ENCODE data around the gene DRD5.

Gene DRD5

DNA sequence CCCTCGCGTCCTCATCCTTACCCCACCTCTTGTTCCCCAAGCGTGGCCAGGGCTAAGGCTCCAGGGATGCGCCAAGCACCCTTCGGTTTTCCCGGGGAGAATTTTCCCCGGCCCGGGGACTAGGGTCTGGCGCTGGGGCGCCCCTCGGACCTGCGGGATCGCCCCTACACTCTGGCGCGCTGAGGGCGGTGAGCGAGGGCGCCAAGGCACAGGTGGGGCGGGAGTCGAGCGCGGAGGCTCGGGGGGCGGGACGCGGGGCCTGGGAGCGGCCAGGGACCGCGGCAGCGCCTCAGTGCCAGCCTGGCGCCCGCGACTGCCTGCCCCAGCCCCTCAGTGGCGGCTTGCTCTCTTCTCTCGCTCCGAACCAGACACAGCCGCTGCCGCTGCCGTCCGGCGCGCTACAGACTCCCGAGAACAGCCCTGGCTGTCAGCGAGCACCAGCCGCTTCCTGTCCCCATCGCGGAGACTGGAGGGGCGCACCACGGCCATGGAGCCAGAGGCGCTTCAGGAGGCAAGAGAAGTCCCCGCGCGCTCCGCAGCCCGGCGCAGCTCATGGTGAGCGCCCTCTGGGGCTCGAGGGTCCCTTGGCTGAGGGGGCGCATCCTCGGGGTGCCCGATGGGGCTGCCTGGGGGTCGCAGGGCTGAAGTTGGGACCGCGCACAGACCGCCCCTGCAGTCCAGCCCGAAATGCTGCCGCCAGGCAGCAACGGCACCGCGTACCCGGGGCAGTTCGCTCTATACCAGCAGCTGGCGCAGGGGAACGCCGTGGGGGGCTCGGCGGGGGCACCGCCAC, at the start of gene DRD5:
Gene DRD5 (plus strand): TSS at position 292 of the 793 bp plus-strand sequence. CDS start 396 bp downstream, at position 688.
- TF ChIP-seq CREB1 (IDR thresholded peaks at IDR 0.05; ENCODE audit: low read depth): no peak

GRCh38 chr4:9735515-9735914, 45.9 kb upstream of the DRD5 start:
- TF ChIP-seq CREB1 (IDR thresholded peaks at IDR 0.05; ENCODE audit: low read depth) (no peak), RAD21 (IDR thresholded peaks at IDR 0.05; ENCODE audit: low read depth) (no peak)

- TF ChIP-seq CEBPB (IDR thresholded peaks at IDR 0.05) (no peak), CREB1 (IDR thresholded peaks at IDR 0.05; ENCODE audit: low read depth) (no peak)
Observed at GRCh38 chr4:9745782-9746181, 35.7 kb upstream of the DRD5 start.

DNA sequence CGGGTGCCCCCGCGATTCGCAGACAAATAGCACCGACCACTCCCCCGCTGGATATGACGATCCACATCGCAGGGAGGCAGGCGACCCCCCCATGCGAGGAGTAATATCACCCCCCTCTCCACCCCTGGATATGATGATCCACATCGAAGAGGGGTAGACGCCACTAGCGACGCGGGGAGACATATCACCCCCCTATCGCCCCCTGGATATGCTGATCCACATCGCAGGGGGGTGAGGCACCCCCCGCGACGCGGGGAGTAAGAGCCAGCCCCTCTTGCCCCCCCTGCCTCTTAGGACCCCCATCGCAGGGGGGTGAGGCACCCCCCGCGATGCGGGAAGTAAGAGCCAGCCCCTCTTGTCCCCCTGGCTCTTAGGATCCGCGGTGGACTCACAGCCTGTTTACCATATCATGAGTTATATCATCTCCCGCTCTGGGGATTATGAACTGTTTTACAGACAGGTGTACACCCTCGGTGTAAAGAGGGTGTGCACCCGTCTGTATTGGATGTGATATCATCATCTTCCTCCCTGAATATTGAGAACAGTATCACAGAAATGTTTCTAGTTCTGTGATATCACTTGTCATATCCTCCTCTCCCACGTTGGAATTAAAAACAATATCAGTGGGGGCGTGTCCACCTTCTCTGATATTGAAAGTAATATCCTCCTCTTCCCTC, 22.7 kb upstream of the DRD5 start:
- TF ChIP-seq TCF12 (IDR thresholded peaks at IDR 0.05; ENCODE audit: low read depth) (no peak), NFIC (IDR thresholded peaks at IDR 0.05) (no peak), MAX (IDR thresholded peaks at IDR 0.05) (no peak), TAF1 (IDR thresholded peaks at IDR 0.05; ENCODE audit: low read depth) (no peak), EGR1 (IDR thresholded peaks at IDR 0.05) (no peak), CEBPB (IDR thresholded peaks at IDR 0.05) (no peak), RAD21 (IDR thresholded peaks at IDR 0.05; ENCODE audit: low read depth) (no peak), YY1 (IDR thresholded peaks at IDR 0.05; ENCODE audit: low read depth) (no peak), TEAD4 (IDR thresholded peaks at IDR 0.05) (no peak), FOXM1 (IDR thresholded peaks at IDR 0.05; ENCODE audit: borderline replicate concordance, low read depth) (no peak), CREB1 (IDR thresholded peaks at IDR 0.05; ENCODE audit: low read depth) (no peak), EP300 (IDR thresholded peaks at IDR 0.05; ENCODE audit: borderline replicate concordance) (no peak), ZBTB7A (IDR thresholded peaks at IDR 0.05; ENCODE audit: low read depth) (no peak)
- TF ChIP-seq, protein P1, sequence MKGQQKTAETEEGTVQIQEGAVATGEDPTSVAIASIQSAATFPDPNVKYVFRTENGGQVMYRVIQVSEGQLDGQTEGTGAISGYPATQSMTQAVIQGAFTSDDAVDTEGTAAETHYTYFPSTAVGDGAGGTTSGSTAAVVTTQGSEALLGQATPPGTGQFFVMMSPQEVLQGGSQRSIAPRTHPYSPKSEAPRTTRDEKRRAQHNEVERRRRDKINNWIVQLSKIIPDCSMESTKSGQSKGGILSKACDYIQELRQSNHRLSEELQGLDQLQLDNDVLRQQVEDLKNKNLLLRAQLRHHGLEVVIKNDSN (IDR thresholded peaks at IDR 0.05): no peak
- TF ChIP-seq, protein P2, sequence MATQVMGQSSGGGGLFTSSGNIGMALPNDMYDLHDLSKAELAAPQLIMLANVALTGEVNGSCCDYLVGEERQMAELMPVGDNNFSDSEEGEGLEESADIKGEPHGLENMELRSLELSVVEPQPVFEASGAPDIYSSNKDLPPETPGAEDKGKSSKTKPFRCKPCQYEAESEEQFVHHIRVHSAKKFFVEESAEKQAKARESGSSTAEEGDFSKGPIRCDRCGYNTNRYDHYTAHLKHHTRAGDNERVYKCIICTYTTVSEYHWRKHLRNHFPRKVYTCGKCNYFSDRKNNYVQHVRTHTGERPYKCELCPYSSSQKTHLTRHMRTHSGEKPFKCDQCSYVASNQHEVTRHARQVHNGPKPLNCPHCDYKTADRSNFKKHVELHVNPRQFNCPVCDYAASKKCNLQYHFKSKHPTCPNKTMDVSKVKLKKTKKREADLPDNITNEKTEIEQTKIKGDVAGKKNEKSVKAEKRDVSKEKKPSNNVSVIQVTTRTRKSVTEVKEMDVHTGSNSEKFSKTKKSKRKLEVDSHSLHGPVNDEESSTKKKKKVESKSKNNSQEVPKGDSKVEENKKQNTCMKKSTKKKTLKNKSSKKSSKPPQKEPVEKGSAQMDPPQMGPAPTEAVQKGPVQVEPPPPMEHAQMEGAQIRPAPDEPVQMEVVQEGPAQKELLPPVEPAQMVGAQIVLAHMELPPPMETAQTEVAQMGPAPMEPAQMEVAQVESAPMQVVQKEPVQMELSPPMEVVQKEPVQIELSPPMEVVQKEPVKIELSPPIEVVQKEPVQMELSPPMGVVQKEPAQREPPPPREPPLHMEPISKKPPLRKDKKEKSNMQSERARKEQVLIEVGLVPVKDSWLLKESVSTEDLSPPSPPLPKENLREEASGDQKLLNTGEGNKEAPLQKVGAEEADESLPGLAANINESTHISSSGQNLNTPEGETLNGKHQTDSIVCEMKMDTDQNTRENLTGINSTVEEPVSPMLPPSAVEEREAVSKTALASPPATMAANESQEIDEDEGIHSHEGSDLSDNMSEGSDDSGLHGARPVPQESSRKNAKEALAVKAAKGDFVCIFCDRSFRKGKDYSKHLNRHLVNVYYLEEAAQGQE (IDR thresholded peaks at IDR 0.05; ENCODE audit: low read depth): no peak

DNA sequence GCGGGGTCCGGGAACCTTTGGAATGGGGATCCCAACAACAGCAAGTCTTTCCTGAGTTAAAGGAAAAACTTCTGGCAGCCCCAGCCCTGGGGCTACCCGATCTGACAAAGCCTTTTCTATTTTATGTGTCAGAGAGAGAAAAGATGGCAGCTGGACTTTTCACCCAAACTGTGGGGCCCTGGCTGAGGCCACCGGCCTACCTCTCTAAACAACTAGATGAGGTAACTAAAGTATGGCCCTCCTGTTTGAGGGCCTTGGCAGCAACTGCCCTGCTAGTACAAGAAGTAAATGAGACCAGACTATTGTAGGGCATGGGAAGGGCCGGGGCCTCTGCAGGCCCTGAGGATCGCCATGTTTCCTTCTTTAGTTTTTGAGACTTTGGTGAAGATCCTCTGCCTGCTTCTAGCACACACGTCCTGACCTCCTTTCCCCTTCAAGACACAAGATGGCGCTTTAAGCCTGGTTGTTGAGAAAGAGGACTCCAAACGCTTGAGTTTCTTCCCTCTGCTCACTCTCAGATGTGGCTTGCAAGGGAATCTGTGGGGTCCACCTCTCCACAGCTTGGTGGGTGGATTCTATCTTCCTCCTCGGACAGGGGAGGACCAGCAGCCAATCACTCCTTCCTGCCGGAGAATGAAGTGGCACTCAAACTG, 18.5 kb upstream of the DRD5 start:
- TF ChIP-seq RAD21 (IDR thresholded peaks at IDR 0.05; ENCODE audit: low read depth) (peak; percentile 88), FOXM1 (IDR thresholded peaks at IDR 0.05; ENCODE audit: borderline replicate concordance, low read depth) (no peak)

DNA sequence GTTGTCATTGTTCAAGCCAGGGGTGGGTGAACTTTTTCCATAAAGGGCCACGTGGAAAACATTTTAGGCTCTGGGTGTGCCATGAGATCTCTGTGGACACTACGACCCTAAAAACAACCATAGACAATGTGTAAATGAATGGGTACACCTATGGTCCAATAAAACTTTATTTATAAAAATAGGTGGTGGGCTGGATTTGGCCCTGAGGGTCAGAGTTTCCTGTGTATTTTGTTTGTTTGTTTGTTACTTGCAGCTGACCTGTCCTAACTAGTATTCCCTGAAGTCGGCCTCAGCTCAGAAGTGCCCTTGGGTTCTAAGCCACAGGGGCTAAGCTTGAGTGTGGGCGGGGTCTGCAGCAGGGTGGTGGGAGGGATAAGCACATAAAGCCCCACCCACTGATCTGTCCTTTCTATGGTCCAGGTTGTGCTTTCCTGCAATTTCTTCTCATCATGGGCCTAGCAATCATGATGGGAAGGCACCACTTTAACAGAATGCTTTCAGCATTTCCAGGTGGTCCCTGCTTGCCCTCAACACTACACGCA, 17.2 kb upstream of the DRD5 start:
- TF ChIP-seq FOXM1 (IDR thresholded peaks at IDR 0.05; ENCODE audit: borderline replicate concordance, low read depth): no peak
- TF ChIP-seq YY1 (IDR thresholded peaks at IDR 0.05; ENCODE audit: low read depth): no peak
- no peak for TF ChIP-seq CREB1 (IDR thresholded peaks at IDR 0.05; ENCODE audit: low read depth)
- TF ChIP-seq TCF12 (IDR thresholded peaks at IDR 0.05; ENCODE audit: low read depth): no peak
- TF ChIP-seq, protein P2 (IDR thresholded peaks at IDR 0.05; ENCODE audit: low read depth): no peak
- no peak for TF ChIP-seq CEBPB (IDR thresholded peaks at IDR 0.05)
- TF ChIP-seq, protein P1 (IDR thresholded peaks at IDR 0.05): no peak
- TF ChIP-seq EGR1 (IDR thresholded peaks at IDR 0.05): no peak
- no peak for TF ChIP-seq MAX (IDR thresholded peaks at IDR 0.05)
- TF ChIP-seq TAF1 (IDR thresholded peaks at IDR 0.05; ENCODE audit: low read depth): no peak
- no peak for TF ChIP-seq TEAD4 (IDR thresholded peaks at IDR 0.05)
- no peak for TF ChIP-seq NFIC (IDR thresholded peaks at IDR 0.05)
- no peak for TF ChIP-seq ZBTB7A (IDR thresholded peaks at IDR 0.05; ENCODE audit: low read depth)
- TF ChIP-seq RAD21 (IDR thresholded peaks at IDR 0.05; ENCODE audit: low read depth): no peak
- no peak for TF ChIP-seq EP300 (IDR thresholded peaks at IDR 0.05; ENCODE audit: borderline replicate concordance)

All from Ishikawa (cell line).